Measurements from ENCODE around the gene PRPS1L1.
A peak's percentile ranks its signal among the peaks of the same experiment; 100 is the strongest.

DNA sequence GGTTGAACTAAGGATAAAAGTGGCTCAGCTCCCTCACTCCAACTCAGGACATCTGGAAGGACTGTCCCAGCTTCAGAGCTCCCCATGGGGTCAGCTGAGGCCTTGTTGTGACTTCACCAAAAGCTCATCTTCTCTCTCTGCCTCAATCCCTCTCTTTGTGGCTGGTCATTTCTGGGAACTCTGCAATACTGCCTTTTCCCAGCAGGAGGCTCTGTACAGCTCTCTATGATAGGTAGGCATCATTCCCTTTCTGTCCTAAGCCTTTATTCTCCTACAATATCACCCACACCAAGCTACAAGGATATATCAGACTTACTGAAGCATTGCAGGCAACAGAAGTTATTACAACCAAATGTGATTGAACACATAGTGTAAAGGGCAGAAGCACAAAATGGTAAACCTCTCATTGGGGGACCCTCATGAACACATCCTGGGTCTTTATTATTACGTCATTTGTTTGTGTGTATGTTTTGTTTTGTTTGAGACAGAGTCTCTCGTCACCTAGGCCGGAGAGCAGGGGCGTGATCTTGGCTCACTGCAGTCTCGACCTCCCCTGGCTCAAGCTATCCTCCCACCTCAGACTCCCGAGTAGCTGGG is 36.7 kb upstream of the PRPS1L1 start:
- TF ChIP-seq, protein P1, sequence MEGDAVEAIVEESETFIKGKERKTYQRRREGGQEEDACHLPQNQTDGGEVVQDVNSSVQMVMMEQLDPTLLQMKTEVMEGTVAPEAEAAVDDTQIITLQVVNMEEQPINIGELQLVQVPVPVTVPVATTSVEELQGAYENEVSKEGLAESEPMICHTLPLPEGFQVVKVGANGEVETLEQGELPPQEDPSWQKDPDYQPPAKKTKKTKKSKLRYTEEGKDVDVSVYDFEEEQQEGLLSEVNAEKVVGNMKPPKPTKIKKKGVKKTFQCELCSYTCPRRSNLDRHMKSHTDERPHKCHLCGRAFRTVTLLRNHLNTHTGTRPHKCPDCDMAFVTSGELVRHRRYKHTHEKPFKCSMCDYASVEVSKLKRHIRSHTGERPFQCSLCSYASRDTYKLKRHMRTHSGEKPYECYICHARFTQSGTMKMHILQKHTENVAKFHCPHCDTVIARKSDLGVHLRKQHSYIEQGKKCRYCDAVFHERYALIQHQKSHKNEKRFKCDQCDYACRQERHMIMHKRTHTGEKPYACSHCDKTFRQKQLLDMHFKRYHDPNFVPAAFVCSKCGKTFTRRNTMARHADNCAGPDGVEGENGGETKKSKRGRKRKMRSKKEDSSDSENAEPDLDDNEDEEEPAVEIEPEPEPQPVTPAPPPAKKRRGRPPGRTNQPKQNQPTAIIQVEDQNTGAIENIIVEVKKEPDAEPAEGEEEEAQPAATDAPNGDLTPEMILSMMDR (IDR thresholded peaks at IDR 0.05), result peak; percentile 14 to 43 (median 26)
- TF ChIP-seq POLR2A (IDR thresholded peaks at IDR 0.05), result no peak
